Stimulated activated CD8-positive, alpha-beta memory T cell treated with anti-CD3 and anti-CD28 coated beads, Interleukin-12 subunit alpha, Interleukin-12 subunit beta, amount 100 ng/mL, for 1 hour (primary cell): Measurements from ENCODE around the gene MALT1.
"Not testable (repeated sequence)": the region's sequence is repeated elsewhere in the genome, so short reads cannot be mapped to it uniquely, and the experiment has no call there.

Source experiments
- DNase-seq: peaks from one replicate; pipeline ENCODE4 v3.0.0-alpha.2; 2020; ENCODE audit warnings: low read depth

MALT1 gene

GRCh38 chr18:58732471-58732870 lies 61.2 kb downstream of the MALT1 start:
- DNase-seq, result no peak

GRCh38 chr18:58733866-58734265 lies 62.6 kb downstream of the MALT1 start:
- no peak for DNase-seq

- no peak for DNase-seq
Measured at GRCh38 chr18:58738322-58738721, 67.1 kb downstream of the MALT1 start.

GRCh38 chr18:58745914-58746313 lies 74.6 kb downstream of the MALT1 start:
- no peak for DNase-seq

GRCh38 chr18:58748899-58749595 lies 77.8 kb downstream of the MALT1 start:
- DNase-seq, result no peak

GRCh38 chr18:58753976-58754375 lies 82.7 kb downstream of the MALT1 start:
- no peak for DNase-seq

GRCh38 chr18:58754544-58755068 lies 83.3 kb downstream of the MALT1 start:
- no peak for DNase-seq

GRCh38 chr18:58755304-58756010 lies 84.2 kb downstream of the MALT1 start:
- DNase-seq, result no peak

GRCh38 chr18:58756148-58756547 lies 84.9 kb downstream of the MALT1 start:
- DNase-seq, result no peak

GRCh38 chr18:58756596-58757240 lies 85.5 kb downstream of the MALT1 start:
- no peak for DNase-seq

- DNase-seq, result not testable (repeated sequence)
Measured at GRCh38 chr18:58757351-58757750, 86.1 kb downstream of the MALT1 start.

- DNase-seq, result no peak
Measured at GRCh38 chr18:58758046-58758445, 86.8 kb downstream of the MALT1 start.

- no peak for DNase-seq
Measured at GRCh38 chr18:58758606-58759005, 87.3 kb downstream of the MALT1 start.

- no peak for DNase-seq
Measured at GRCh38 chr18:58761241-58761969, 90.1 kb downstream of the MALT1 start.

GRCh38 chr18:58761970-58762780 lies 90.9 kb downstream of the MALT1 start:
- DNase-seq, result no peak

- DNase-seq, result no peak
Measured at GRCh38 chr18:58762781-58763171, 91.5 kb downstream of the MALT1 start.

- DNase-seq, result no peak
Measured at GRCh38 chr18:58766164-58766563, 94.9 kb downstream of the MALT1 start.

GRCh38 chr18:58766946-58767345 lies 95.7 kb downstream of the MALT1 start:
- DNase-seq, result no peak

GRCh38 chr18:58768293-58768974 lies 97.2 kb downstream of the MALT1 start:
- DNase-seq, result peak; percentile 24

GRCh38 chr18:58769321-58769720 lies 98.1 kb downstream of the MALT1 start:
- DNase-seq, result no peak

GRCh38 chr18:58770601-58771000 lies 99.3 kb downstream of the MALT1 start:
- no peak for DNase-seq
